IPS-18a (cell line): ENCODE data around the gene PTPRM.
A peak's percentile ranks its signal among the peaks of the same experiment; 100 is the strongest.

Source experiments
- H3K27ac ChIP-seq: one replicate; pipeline ENCODE4 v1.5.1; 2013; ENCODE audit warnings: low read length
- H3K27me3 ChIP-seq: one replicate; pipeline ENCODE4 v1.6.1; 2013; ENCODE audit warnings: mild to moderate bottlenecking, low read length; ENCODE audit not compliant: control insufficient read depth, insufficient read depth
- H3K36me3 ChIP-seq: one replicate; pipeline ENCODE4 v1.6.1; 2013; ENCODE audit warnings: low read depth, low read length; ENCODE audit not compliant: control insufficient read depth
- H3K4me1 ChIP-seq: one replicate; pipeline ENCODE4 v1.6.1; 2013; ENCODE audit warnings: low read depth, low read length; ENCODE audit not compliant: control insufficient read depth
- H3K4me3 ChIP-seq: one replicate; pipeline ENCODE4 v1.5.1; 2013; ENCODE audit warnings: low read length
- H3K9ac ChIP-seq: one replicate; pipeline ENCODE4 v1.6.1; 2013; ENCODE audit warnings: mild to moderate bottlenecking, low read length, moderate library complexity
- H3K9me3 ChIP-seq: one replicate; pipeline ENCODE4 v1.6.1; 2013; ENCODE audit warnings: low read depth, low read length; ENCODE audit not compliant: control insufficient read depth

The PTPRM gene

GRCh38 chr18:8217051-8217564 is 650.0 kb downstream of the PTPRM start:
- H3K9me3 ChIP-seq: no peaks in the 10 kb centered on the region
- H3K9ac ChIP-seq: peak overlapping the region; percentile 7
- no peaks in the 10 kb centered on the region for H3K27me3 ChIP-seq

GRCh38 chr18:8218197-8218596 is 651.1 kb downstream of the PTPRM start:
- Histone ChIP-seq H3K27me3 (no peaks in the 10 kb centered on the region), H3K9ac (no peak overlapping the region), H3K4me1 (peaks cover 35% of the 10 kb centered on the region), H3K36me3 (no peaks in the 10 kb centered on the region), H3K27ac (peak overlapping the region; percentile 12), H3K4me3 (peak overlapping the region; percentile 26), H3K9me3 (no peaks in the 10 kb centered on the region)

More at GRCh38 chr18:8217051-8217564, 650.0 kb downstream of the PTPRM start:
- Histone ChIP-seq H3K4me3 (peak overlapping the region; percentile 26), H3K36me3 (no peaks in the 10 kb centered on the region), H3K4me1 (peaks cover 35% of the 10 kb centered on the region), H3K27ac (no peak overlapping the region)

GRCh38 chr18:8221452-8221851 is 654.3 kb downstream of the PTPRM start:
- no peaks in the 10 kb centered on the region for H3K36me3 ChIP-seq
- H3K9me3 ChIP-seq: peaks cover 13% of the 10 kb centered on the region
- no peak overlapping the region for H3K27ac ChIP-seq
- H3K4me3 ChIP-seq: no peak overlapping the region
- no peaks in the 10 kb centered on the region for H3K27me3 ChIP-seq
- no peak overlapping the region for H3K9ac ChIP-seq
- H3K4me1 ChIP-seq: peaks cover 25% of the 10 kb centered on the region

GRCh38 chr18:8224576-8224975 is 657.5 kb downstream of the PTPRM start:
- no peaks in the 10 kb centered on the region for H3K4me1 ChIP-seq
- no peak overlapping the region for H3K27ac ChIP-seq
- H3K36me3 ChIP-seq: no peaks in the 10 kb centered on the region
- peaks cover 20% of the 10 kb centered on the region for H3K9me3 ChIP-seq
- H3K9ac ChIP-seq: no peak overlapping the region
- H3K27me3 ChIP-seq: no peaks in the 10 kb centered on the region
- H3K4me3 ChIP-seq: no peak overlapping the region

- Histone ChIP-seq H3K4me1 (no peaks in the 10 kb centered on the region), H3K36me3 (no peaks in the 10 kb centered on the region), H3K4me3 (no peak overlapping the region), H3K27me3 (no peaks in the 10 kb centered on the region), H3K27ac (no peak overlapping the region), H3K9me3 (peaks cover 20% of the 10 kb centered on the region), H3K9ac (no peak overlapping the region)
Measured at GRCh38 chr18:8229040-8229439, 661.9 kb downstream of the PTPRM start.

GRCh38 chr18:8229787-8230186 is 662.7 kb downstream of the PTPRM start:
- no peak overlapping the region for H3K9ac ChIP-seq
- no peaks in the 10 kb centered on the region for H3K27me3 ChIP-seq
- H3K4me1 ChIP-seq: no peaks in the 10 kb centered on the region
- H3K36me3 ChIP-seq: no peaks in the 10 kb centered on the region
- H3K27ac ChIP-seq: no peak overlapping the region
- H3K9me3 ChIP-seq: peaks cover 20% of the 10 kb centered on the region
- no peak overlapping the region for H3K4me3 ChIP-seq

- H3K27me3 ChIP-seq: no peaks in the 10 kb centered on the region
- no peak overlapping the region for H3K4me3 ChIP-seq
- no peaks in the 10 kb centered on the region for H3K4me1 ChIP-seq
- peaks cover 9% of the 10 kb centered on the region for H3K9me3 ChIP-seq
- H3K9ac ChIP-seq: no peak overlapping the region
- no peaks in the 10 kb centered on the region for H3K36me3 ChIP-seq
- no peak overlapping the region for H3K27ac ChIP-seq
Measured at GRCh38 chr18:8231316-8231715, 664.2 kb downstream of the PTPRM start.

GRCh38 chr18:8232791-8233190 is 665.7 kb downstream of the PTPRM start:
- Histone ChIP-seq H3K27ac (no peak overlapping the region), H3K4me1 (no peaks in the 10 kb centered on the region), H3K27me3 (no peaks in the 10 kb centered on the region), H3K4me3 (no peak overlapping the region), H3K9me3 (no peaks in the 10 kb centered on the region), H3K9ac (no peak overlapping the region), H3K36me3 (no peaks in the 10 kb centered on the region)

- Histone ChIP-seq H3K9ac (no peak overlapping the region), H3K9me3 (no peaks in the 10 kb centered on the region), H3K27me3 (no peaks in the 10 kb centered on the region), H3K36me3 (no peaks in the 10 kb centered on the region), H3K4me1 (peaks cover 8% of the 10 kb centered on the region), H3K27ac (no peak overlapping the region), H3K4me3 (no peak overlapping the region)
Measured at GRCh38 chr18:8235894-8236293, 668.8 kb downstream of the PTPRM start.

GRCh38 chr18:8238507-8238906 is 671.4 kb downstream of the PTPRM start:
- Histone ChIP-seq H3K36me3 (no peaks in the 10 kb centered on the region), H3K4me3 (no peak overlapping the region), H3K9ac (no peak overlapping the region), H3K27me3 (no peaks in the 10 kb centered on the region), H3K4me1 (peaks cover 8% of the 10 kb centered on the region), H3K9me3 (no peaks in the 10 kb centered on the region), H3K27ac (no peak overlapping the region)

GRCh38 chr18:8241731-8242130 is 674.6 kb downstream of the PTPRM start:
- Histone ChIP-seq H3K36me3 (no peaks in the 10 kb centered on the region), H3K4me3 (no peak overlapping the region), H3K27me3 (no peaks in the 10 kb centered on the region), H3K27ac (no peak overlapping the region), H3K9ac (no peak overlapping the region), H3K9me3 (no peaks in the 10 kb centered on the region), H3K4me1 (peaks cover 8% of the 10 kb centered on the region)

GRCh38 chr18:8242151-8242696 is 675.1 kb downstream of the PTPRM start:
- no peak overlapping the region for H3K4me3 ChIP-seq
- H3K27me3 ChIP-seq: no peaks in the 10 kb centered on the region
- no peaks in the 10 kb centered on the region for H3K9me3 ChIP-seq
- H3K4me1 ChIP-seq: peaks cover 8% of the 10 kb centered on the region
- H3K9ac ChIP-seq: no peak overlapping the region
- no peaks in the 10 kb centered on the region for H3K36me3 ChIP-seq
- H3K27ac ChIP-seq: no peak overlapping the region
